ENCODE data around the gene GPX8. TPM values are rescaled to one million over a fixed set of nuclear protein-coding genes. Genes with fewer than 3 reads are reported as not detected.

GPX8 gene
- total RNA-seq, 3 donors from 2014 or later: 1.9 to 9.5 (median 8.6) TPM

DNA sequence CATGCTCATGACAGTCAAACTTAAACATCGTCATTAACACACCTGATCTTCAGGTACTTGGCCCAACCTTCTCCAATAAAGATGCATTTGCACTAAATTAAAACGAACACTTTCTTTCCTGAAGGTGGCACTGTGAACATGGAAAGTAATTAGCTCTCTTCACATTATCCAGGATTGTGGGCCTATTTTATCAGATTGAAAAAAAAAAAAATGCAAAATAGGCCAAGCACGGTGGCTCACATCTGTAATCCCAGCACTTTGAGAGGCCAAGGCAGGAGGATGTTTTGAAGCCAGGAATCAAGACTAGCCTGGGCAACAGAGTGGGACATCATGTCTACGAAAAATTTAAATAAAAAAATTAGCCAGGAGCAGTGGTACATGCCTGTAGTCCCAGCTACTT, 27.4 kb downstream of the GPX8 start:
- TF ChIP-seq, protein P1, sequence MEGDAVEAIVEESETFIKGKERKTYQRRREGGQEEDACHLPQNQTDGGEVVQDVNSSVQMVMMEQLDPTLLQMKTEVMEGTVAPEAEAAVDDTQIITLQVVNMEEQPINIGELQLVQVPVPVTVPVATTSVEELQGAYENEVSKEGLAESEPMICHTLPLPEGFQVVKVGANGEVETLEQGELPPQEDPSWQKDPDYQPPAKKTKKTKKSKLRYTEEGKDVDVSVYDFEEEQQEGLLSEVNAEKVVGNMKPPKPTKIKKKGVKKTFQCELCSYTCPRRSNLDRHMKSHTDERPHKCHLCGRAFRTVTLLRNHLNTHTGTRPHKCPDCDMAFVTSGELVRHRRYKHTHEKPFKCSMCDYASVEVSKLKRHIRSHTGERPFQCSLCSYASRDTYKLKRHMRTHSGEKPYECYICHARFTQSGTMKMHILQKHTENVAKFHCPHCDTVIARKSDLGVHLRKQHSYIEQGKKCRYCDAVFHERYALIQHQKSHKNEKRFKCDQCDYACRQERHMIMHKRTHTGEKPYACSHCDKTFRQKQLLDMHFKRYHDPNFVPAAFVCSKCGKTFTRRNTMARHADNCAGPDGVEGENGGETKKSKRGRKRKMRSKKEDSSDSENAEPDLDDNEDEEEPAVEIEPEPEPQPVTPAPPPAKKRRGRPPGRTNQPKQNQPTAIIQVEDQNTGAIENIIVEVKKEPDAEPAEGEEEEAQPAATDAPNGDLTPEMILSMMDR (IDR thresholded peaks at IDR 0.05): no peak
- H3K4me3 ChIP-seq: no peak overlapping the region
- DNase-seq (no peak), ATAC-seq (peak; percentile 34)
- H3K4me1 ChIP-seq (ENCODE audit: low read depth): no peaks in the 10 kb centered on the region
- no peaks in the 10 kb centered on the region for H3K9me3 ChIP-seq
- no peaks in the 10 kb centered on the region for H3K36me3 ChIP-seq (ENCODE audit: low read depth)
- intact Hi-C loops (cut with DNase I, micrococcal nuclease): no loop called here

DNA sequence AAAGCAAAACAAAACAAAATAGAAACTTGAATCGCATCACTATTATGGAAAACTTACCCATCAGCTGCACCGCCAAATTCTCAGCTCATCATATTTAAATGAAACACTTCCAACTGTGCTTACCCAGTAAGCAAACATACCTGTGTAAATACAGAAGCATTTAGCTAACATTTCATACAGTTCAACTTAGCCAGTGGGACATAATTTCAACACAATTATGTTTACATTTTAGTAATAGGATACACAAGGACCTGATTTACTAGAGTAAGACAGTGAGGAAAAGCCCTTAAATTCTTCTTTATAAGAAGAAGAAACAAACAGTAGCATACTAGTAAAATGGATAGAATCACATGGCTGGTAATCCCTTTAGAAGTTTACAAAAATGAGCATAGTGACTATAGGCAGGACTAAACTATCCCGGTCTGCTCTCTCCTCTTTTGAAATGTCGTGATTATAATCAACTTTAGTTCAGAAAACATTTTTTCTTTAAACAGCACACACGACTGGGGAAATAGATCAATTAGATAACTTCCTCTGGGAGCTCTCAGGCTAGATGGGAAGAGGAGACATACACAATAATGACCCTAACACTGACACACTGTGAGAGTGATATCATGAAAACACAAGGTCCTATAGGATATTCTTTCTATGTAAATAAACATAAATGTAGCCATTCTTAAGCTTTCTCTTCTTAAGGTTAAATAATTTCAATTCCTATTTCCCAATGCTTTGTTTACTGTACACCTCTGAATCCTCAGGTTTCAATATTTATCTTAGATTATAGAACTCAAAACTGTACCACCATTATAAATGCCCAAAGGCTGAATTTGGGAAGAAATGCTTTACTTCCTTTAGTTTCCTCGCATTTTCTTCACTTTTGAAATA, 28.9 kb downstream of the GPX8 start:
- no peaks in the 10 kb centered on the region for H3K4me1 ChIP-seq (ENCODE audit: low read depth)
- intact Hi-C loops (cut with DNase I, micrococcal nuclease): no loop called here
- no peak for DNase-seq
- H3K4me3 ChIP-seq: no peak overlapping the region
- H3K9me3 ChIP-seq: no peaks in the 10 kb centered on the region
- no peaks in the 10 kb centered on the region for H3K36me3 ChIP-seq (ENCODE audit: low read depth)
- ATAC-seq: no peak
- TF ChIP-seq, protein P1 (IDR thresholded peaks at IDR 0.05): no peak

DNA sequence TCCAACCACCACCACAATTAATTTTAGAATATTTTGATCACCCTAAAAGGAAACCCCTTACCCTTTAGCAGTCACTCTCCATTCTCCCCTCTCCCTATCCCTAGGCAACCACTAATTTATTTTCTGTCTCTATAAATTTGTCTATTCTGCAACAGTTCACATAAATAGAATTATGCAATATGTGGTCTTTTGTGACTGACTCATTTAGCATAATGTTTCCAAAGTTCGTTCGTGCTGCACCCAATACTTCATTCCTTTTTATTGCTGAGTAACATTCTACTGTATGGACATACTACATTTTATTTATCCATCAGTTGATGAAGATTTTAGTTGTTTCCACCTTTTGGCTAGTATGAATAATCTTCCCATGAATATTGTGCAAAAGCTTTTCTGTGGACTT, 31.2 kb downstream of the GPX8 start:
- no peak for ATAC-seq
- TF ChIP-seq, protein P1 (IDR thresholded peaks at IDR 0.05): no peak
- Histone ChIP-seq H3K36me3 (ENCODE audit: low read depth) (no peaks in the 10 kb centered on the region), H3K4me3 (no peak overlapping the region), H3K9me3 (no peaks in the 10 kb centered on the region), H3K4me1 (ENCODE audit: low read depth) (no peaks in the 10 kb centered on the region)
- intact Hi-C loops (cut with DNase I, micrococcal nuclease): no loop called here
- DNase-seq: no peak

DNA sequence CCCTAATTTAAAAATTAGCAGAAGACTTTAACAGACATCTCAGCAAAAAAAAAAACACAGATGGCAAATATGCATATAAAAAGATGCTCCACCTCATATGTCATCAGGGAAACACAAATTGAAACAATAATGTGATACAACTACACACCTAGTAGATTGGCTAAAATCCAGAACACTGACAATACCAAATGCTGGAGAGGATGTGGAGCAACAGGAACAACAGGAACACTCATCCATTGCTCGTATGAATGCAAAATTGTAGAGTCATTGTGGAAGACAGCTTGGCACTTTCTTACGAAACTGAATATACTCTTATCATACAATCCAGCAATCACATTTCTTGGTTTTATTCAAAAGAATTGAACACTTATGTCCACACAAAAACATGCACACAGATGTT, 45.0 kb downstream of the GPX8 start:
- ATAC-seq: no peak
- intact Hi-C loops (cut with DNase I, micrococcal nuclease): no loop called here
- peaks cover 3% of the 10 kb centered on the region for H3K4me1 ChIP-seq (ENCODE audit: low read depth)
- no peaks in the 10 kb centered on the region for H3K9me3 ChIP-seq
- H3K4me3 ChIP-seq: no peak overlapping the region
- TF ChIP-seq, protein P1 (IDR thresholded peaks at IDR 0.05): no peak
- DNase-seq: no peak
- H3K36me3 ChIP-seq (ENCODE audit: low read depth): no peaks in the 10 kb centered on the region

DNA sequence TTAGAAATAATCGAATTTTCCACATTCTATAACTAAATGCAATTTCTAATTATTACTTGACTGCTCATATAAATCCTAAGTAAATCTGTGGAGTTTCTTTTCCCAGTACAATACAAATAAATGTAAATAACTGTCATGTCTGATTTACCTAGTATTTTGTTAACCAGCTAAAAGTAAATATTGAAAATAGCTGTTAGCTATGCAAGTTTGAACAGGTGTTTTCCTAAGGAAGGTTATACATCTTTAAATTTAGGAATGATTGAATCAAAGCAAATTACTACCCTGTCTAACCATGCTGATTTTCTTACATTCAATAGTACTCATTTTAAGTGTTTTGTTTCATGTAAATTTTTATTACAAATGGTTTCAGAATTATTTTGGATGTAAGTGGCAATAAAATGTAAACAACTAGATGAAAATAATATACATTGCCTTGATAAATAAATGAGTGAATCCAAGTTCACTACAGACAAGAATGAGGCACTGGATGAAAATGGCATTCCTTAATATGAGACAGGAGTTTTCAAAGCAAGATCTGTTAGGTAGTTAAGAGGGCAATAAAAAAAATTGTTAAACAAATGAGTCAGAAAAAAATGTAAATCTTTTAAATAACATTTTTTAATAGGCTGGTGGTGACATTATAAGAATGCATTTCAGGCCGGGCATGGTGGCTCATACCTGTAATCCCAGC, 51.4 kb downstream of the GPX8 start:
- no peak overlapping the region for H3K4me3 ChIP-seq
- H3K4me1 ChIP-seq (ENCODE audit: low read depth): no peaks in the 10 kb centered on the region
- ATAC-seq (no peak), DNase-seq (no peak)
- H3K36me3 ChIP-seq (ENCODE audit: low read depth): no peaks in the 10 kb centered on the region
- TF ChIP-seq, protein P1 (IDR thresholded peaks at IDR 0.05): no peak
- intact Hi-C loops (cut with DNase I, micrococcal nuclease): no loop called here
- no peaks in the 10 kb centered on the region for H3K9me3 ChIP-seq

Small RNA genes within 50 kb of the gene (microRNA-seq; reads per million reads assigned to microRNA genes)
- 1.4 reads per million for gene MIR449A
- gene MIR449B: not detected
- gene MIR449C: not detected

Other genes starting within 250 kb of the GPX8 start
- gene ESM1, start 174.6 kb upstream of the GPX8 start, total RNA-seq: not detected
- 1 to 10 TPM in 1 of 3 donors, under 1 TPM in 2; 0.43 to 1.2 (median 0.73) TPM for gene GZMK, start 135.9 kb upstream of the GPX8 start, total RNA-seq
- 10 to 100 TPM in 1 of 3 donors, 1 to 10 TPM in 2; 9.0 to 17.2 (median 9.3) TPM for gene GZMA, start 57.5 kb upstream of the GPX8 start, total RNA-seq
- gene CDC20B, start 13.0 kb downstream of the GPX8 start, total RNA-seq: not detected
- gene MCIDAS, start 67.1 kb downstream of the GPX8 start, total RNA-seq: under 1 TPM in 1 of 3 donors, not detected in 2; 0.14 TPM
- 1 to 10 TPM in 1 of 3 donors, under 1 TPM in 2; 0.28 to 1.8 (median 0.29) TPM for gene CCNO, start 73.4 kb downstream of the GPX8 start, total RNA-seq
- gene DHX29, start 147.5 kb downstream of the GPX8 start, total RNA-seq: 10 to 100 TPM; 18.3 to 24.7 (median 18.6) TPM
- gene MTREX, start 147.8 kb downstream of the GPX8 start, total RNA-seq: 10 to 100 TPM; 52.5 to 63.3 (median 57.8) TPM